ENCODE measurements around the gene CALHM1.

DNA sequence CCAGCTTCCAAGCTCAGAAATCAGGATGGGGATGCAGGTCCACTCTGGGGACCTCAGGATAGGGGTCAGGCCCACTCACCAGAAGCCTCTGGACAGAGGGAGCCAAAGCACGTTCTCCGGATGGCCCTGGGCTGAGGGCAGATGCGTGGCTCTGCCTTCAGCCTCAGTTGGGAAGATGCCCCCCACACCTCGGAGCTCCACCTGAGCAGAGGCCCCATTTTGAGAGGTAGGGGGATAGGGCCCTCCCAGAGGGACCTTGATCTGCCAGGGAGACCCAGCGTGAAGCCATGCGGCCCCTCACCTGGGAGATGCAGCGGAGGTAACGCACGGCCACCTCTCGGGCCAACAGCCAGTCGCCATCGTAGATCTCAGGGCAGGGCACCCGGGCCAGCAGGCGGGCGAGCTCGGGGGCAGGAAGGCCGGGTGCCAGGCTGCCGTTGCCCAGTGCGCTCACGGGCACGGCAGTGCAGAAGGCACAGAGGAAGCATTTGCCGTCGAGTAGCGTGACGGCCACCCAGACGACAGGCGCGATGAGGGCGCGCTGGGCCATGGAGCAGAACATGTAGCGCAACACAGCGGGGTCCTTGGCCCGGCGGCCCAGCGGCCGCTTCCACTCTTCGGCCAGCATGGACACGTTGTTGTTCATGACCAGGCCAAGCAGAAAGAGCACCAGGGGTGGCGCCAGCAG lies 660 bp downstream of the CALHM1 start:
- TF ChIP-seq EZH2phosphoT487 (IDR thresholded peaks at IDR 0.05; ENCODE audit: insufficient read depth, low read depth) (no peak), EZH2 (IDR thresholded peaks at IDR 0.05; ENCODE audit: insufficient read depth, poor library complexity, severe bottlenecking) (no peak)
